GM03348 (cell line): ENCODE results near the gene DELE1.
A peak's percentile ranks its signal among the peaks of the same experiment; 100 is the strongest.

ENCODE experiments used
- DNase-seq: peaks from one replicate; pipeline ENCODE4 v3.0.0; 2012; ENCODE audit warnings: low spot score

DELE1 gene

DNA sequence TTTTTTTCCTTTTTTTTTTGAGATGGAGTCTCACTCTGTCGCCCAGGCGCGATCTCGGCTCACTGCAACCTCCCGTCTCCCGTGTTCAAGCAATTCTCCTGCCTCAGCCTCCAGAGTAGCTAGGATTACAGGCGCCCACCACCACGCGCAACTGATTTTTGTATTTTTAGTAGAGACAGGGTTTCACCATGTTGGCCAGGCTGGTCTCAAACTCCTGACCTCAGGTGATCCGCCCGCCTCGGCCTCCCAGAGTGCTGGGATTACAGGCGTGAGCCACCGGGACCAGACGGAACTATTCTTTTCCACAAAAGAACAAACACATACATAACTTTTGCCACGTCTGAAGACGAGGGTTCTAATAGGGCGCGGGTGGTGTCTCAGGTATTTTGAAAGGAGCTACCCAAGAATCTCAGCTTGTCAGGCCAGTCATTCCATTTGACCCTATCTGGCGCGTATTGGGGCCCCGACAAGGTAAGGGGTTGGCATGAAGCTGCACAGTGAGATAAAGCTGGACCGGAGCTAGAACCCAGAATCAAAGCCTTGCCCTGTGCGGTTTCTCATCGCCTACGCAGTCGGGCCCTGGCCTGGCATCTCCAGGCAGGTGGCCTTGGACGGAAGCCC lies 734 bp upstream of the DELE1 start:
- peak; percentile 23 for DNase-seq

GRCh38 chr5:141926434-141926833 lies 2.8 kb downstream of the DELE1 start:
- no peak for DNase-seq

DNA sequence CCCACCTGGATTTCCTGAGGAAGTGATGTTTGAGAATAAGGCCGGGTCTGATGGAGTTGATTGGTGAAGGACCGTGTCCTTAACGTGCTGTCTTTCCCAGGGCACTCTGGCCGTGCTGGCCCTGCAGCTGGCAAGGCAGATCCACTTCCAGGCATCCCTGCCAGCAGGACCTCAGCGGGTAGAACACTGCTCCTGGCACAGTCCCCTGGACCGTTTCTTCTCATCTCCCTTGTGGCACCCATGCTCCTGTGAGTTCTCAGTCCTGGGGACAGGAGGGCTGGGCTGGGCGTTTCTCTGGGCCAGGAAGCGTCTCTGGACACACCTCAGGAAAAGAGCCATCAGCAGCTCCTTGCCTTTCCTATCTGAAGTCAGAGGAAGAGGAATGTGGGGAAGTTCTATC lies 4.4 kb downstream of the DELE1 start:
- DNase-seq: no peak

- DNase-seq: no peak
These were observed 5.9 kb downstream of the DELE1 start for GRCh38 chr5:141929398-141930058.

- DNase-seq: no peak
These were observed 8.0 kb downstream of the DELE1 start for GRCh38 chr5:141931694-141932093.

GRCh38 chr5:141933151-141933550 lies 9.5 kb downstream of the DELE1 start:
- DNase-seq: no peak

DNA sequence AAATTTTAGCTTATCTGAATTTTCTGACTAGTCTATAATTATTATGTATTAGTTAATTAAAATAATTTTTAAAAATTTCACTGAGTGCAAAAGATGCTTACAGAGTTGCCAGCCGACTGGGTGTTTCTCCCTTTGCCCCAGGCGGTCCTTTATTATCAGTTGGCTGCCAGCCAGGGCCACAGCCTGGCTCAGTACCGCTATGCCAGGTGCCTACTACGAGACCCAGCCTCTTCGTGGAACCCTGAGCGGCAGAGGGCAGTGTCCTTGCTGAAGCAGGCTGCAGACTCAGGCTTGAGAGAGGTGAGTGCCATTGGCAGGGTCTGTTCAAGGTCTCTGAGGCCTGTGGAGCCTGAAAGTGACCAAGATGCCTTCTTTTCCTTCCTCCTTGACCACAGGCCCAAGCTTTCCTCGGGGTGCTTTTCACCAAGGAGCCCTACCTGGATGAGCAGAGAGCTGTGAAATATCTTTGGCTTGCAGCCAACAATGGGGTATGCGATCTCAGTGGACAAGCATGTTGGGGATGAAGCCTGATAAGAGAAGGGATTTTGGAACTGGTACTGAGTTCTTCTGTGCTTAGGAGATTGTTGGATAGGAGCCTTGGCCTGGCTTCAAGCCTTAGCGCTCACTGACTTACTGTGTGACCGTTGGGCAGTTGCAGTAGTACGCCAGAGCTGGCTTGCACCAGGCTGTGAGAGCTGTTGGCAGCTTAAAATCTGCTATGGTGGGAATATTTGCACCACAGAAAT lies 10.6 kb downstream of the DELE1 start:
- DNase-seq: no peak

DNA sequence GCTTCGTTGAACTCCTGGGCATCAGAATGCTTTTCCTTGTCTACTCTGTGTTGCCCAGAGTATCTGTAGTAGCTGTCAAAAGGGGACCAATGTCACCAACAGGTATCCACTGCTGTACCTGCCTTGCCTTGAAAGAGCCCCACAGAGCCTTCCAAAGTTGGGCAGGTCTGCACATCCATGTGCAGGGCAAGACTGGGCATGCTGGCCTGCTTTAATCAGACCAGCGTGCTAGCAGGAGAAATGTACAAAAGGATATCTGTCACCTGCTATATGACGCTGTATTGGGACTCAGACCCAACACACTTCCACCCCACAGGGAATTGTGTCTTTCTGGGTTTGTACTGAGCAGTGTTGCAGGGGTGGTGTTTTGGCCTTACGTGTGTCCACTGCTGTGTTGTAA lies 11.9 kb downstream of the DELE1 start:
- DNase-seq: no peak

GRCh38 chr5:141940695-141941271 lies 17.1 kb downstream of the DELE1 start:
- DNase-seq: peak; percentile 79

DNA sequence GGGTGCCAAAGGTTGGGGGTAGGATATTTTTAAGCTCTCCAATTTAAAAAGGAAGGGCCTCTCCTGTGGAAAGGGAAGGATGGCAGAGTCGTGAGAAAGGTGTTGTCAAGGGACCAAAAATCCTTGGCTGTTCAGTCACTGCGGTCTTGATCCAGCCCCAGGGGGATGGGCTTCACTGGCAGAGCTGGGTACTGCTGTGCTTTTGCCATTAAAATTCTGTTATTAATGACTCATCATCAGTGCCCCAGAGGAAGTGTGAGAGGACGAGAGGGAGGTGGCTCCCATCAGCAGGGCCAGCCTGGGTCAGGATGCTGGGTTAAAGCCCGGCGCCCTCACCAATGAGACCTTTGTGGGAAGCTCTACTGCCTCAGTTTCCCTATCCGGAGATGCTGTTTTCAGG lies 17.6 kb downstream of the DELE1 start:
- peak; percentile 65 for DNase-seq

GRCh38 chr5:141941779-141942178 lies 18.1 kb downstream of the DELE1 start:
- DNase-seq: no peak

- no peak for DNase-seq
These were observed 18.6 kb downstream of the DELE1 start for GRCh38 chr5:141942185-141942857.

- no peak for DNase-seq
These were observed 20.4 kb downstream of the DELE1 start for GRCh38 chr5:141944076-141944475.

- DNase-seq: peak; percentile 47
These were observed 21.9 kb downstream of the DELE1 start for GRCh38 chr5:141945511-141946051.

DNA sequence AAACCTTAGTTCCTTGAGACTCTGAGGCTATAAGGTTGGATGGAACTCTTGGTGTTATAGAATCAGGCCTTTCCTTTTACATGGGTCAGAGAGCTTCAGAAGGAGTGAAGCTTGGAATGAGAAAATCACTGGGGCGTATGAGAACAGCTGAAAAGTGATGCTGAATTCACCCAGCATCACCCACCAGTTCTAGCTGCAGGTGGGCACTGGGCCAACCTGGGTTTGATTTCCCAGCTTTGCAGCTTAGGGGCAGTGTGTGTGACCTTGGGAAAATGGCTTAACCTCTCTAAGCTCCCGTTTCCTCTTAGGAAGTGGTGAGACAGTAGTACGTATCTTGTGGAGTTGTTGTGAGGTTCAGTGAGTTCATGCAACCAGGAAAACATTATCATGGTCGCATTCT lies 23.6 kb downstream of the DELE1 start:
- no peak for DNase-seq

DNA sequence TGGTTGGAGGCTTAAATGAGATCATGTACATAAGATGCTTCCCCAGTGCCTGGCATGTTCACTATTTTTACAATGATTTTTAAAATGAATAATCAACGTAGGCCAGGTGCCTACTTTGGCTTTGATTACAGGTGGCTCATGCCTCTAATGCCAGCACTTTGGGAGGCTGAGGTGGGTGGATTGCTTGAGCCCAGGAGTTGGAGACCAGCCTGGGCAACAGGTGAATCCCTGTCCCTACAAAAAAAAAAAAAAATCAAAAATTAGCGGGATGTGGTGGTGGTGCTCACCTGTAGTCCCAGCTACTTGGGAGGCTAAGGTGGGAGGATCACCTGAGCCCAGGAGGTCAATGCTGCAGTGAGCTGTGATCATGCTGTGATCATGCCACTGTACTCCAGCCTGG lies 25.1 kb downstream of the DELE1 start:
- DNase-seq: no peak

DNA sequence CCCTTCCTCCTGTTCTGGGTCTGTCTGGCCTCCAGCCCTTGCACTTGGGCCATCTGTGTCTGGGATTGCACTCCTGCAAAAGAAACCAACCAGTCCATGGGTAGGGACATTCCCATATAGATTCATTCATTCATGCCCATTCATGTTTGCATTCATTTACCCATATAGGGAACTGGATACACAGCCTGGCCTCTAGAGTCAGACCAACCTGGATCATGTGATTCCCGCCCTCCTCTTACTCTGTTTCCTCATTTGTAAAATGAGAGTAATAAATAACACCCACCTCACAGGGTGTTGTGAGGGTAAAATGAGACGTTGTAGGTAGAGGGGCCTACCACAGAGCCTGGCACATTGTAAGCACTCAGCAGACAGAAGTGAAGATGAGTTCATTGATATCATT lies 25.8 kb downstream of the DELE1 start:
- DNase-seq: no peak

GRCh38 chr5:141950207-141951005 lies 26.7 kb downstream of the DELE1 start:
- DNase-seq: no peak

DNA sequence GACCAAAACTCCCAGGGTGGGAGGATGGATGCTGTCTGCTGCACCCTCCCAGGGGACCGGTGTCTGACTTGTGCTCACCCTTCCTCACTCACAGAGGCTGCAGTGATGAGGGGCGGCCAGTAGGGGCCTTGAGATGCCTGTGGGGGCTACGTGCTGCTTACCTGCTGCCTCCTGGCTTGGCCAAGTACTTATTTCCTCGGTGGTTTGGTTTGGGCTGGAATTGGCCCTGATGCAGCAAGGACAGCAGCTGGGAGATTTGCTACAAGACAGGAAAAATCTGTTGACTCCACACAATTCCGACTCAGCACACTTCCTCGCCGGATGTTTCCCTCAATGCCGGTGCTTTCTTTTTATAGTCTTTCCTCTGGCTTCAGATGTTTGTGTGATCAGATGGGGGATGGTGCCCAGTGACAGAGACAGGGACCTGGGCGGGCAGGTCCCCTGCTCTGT lies 27.7 kb downstream of the DELE1 start:
- DNase-seq: no peak

DNA sequence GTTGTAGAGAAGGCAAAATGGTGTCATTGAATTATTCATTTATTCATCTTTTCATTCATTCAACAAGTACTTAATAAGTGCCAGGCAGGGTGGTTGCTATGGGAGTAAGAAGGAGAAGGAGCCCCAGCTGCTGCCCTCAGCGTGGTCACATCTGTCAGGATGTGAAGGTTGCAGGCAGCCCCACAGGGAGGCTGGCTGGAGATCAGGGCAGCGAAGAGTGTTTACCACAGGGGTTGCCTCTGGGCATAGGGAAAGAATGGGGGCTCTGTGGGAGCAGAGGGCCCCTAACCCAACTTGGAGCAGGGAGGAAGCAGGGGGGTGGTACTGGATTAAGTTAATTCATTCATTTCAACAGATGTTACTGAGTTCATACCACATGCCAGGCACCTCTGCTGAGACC lies 28.3 kb downstream of the DELE1 start:
- DNase-seq: no peak

- no peak for DNase-seq
These were observed 30.5 kb downstream of the DELE1 start for GRCh38 chr5:141954194-141954593.
